H1 (cell line): ENCODE measurements around the gene GNAQ. TPM values are rescaled to one million over a fixed set of nuclear protein-coding genes. Genes with fewer than 3 reads are reported as not detected.

Experiments
- CTCF ChIA-PET: fragments of 300-600 bp; sonication (Branson Sonifier 250); formaldehyde crosslinking; loops from one replicate; lab custom pipeline; 2021; ENCODE audit not compliant: partially characterized antibody; lab: Charles Lee
- POLR2A ChIA-PET: fragments of 300-600 bp; sonication (Branson Sonifier 250); formaldehyde crosslinking; loops from one replicate; lab custom pipeline; 2021; ENCODE audit warnings: inconsistent platforms; ENCODE audit not compliant: partially characterized antibody; lab: Charles Lee
- DNase-seq, 2 experiments: peaks; one replicate each; pipeline versions ENCODE4 v3.0.0 to v3.0.0-alpha.2; 2010 to 2022; ENCODE audit warnings: low spot score in 2 of 2, low read depth in 1 of 2, mixed read lengths in 1 of 2
- FAIRE-seq: peaks from 2 replicates; lab custom pipeline; 2011; peaks lifted over from hg19 to GRCh38; lab: Jason Lieb, UNC
- H2AFZ ChIP-seq: 2 replicates; pipeline ENCODE4 v1.8.1; 2012; ENCODE audit warnings: low read length, inconsistent platforms
- H2AK5ac ChIP-seq: 2 replicates; pipeline ENCODE4 v1.6.1; 2013; ENCODE audit warnings: low read depth, low read length
- H2BK120ac ChIP-seq: replicated peaks from 2 replicates; pipeline ENCODE3; 2013; ENCODE audit warnings: low read depth, low read length, inconsistent platforms
- H2BK12ac ChIP-seq: 2 replicates; pipeline ENCODE4 v1.6.1; 2013; ENCODE audit warnings: low read depth, low read length
- H2BK15ac ChIP-seq: 2 replicates; pipeline ENCODE4 v1.6.1; 2013; ENCODE audit warnings: low read length
- H2BK20ac ChIP-seq: 2 replicates; pipeline ENCODE4 v1.6.1; 2013; ENCODE audit warnings: low read length
- H2BK5ac ChIP-seq: 2 replicates; pipeline ENCODE4 v1.6.1; 2013; ENCODE audit warnings: low read depth, low read length
- H3K14ac ChIP-seq: 2 replicates; pipeline ENCODE4 v1.6.1; 2013; ENCODE audit warnings: inconsistent platforms; ENCODE audit not compliant: insufficient read length
- H3K18ac ChIP-seq: 2 replicates; pipeline ENCODE4 v1.6.1; 2013; ENCODE audit warnings: low read length; ENCODE audit errors: extremely low read depth
- H3K23ac ChIP-seq: 2 replicates; pipeline ENCODE4 v1.6.1; 2013; ENCODE audit warnings: inconsistent platforms; ENCODE audit not compliant: insufficient read length
- H3K23me2 ChIP-seq: 2 replicates; pipeline ENCODE4 v1.6.1; 2013; ENCODE audit warnings: low read depth, low read length
- H3K27ac ChIP-seq: 2 replicates; pipeline ENCODE4 v1.6.1; 2011; ENCODE audit warnings: low read depth, low read length, inconsistent platforms
- H3K27me3 ChIP-seq, 4 experiments: replicated peaks in 1 of 4; 1 replicate in 1 of 4; 2 replicates in 3 of 4; pipeline versions ENCODE4 v1.6.1 to v1.8.1; 2011 to 2013; ENCODE audit warnings: low read length in 3 of 4, mild to moderate bottlenecking in 3 of 4, inconsistent platforms in 2 of 4, mixed read lengths in 2 of 4, moderate library complexity in 1 of 4; ENCODE audit not compliant: control insufficient read depth in 3 of 4, insufficient read depth in 3 of 4; ENCODE audit errors: extremely low read depth in 1 of 4
- H3K36me3 ChIP-seq, 4 experiments: 2 replicates each; pipeline versions ENCODE4 v1.6.1 to v1.8.1; 2011 to 2013; ENCODE audit warnings: mild to moderate bottlenecking in 4 of 4, low read length in 3 of 4, moderate library complexity in 2 of 4, control low read depth in 1 of 4, inconsistent platforms in 1 of 4; ENCODE audit not compliant: insufficient read depth in 4 of 4, control insufficient read depth in 2 of 4
- H3K4ac ChIP-seq: replicated peaks from 2 replicates; pipeline ENCODE3; 2013; ENCODE audit warnings: low read length, low read depth, mixed read lengths, inconsistent platforms; ENCODE audit not compliant: insufficient read length
- H3K4me1 ChIP-seq, 4 experiments: replicated peaks in 1 of 4; 1 replicate in 1 of 4; 2 replicates in 3 of 4; pipeline versions ENCODE4 v1.6.1 to v1.8.1; 2011 to 2013; ENCODE audit warnings: low read length in 3 of 4, inconsistent platforms in 2 of 4, mixed read lengths in 1 of 4; ENCODE audit not compliant: insufficient read depth in 4 of 4, control insufficient read depth in 3 of 4
- H3K4me2 ChIP-seq, 2 experiments: 2 replicates each; pipeline versions ENCODE4 v1.6.1 to v1.8.1; 2011 to 2013; ENCODE audit warnings: low read depth in 2 of 2, low read length in 2 of 2, control low read depth in 1 of 2, inconsistent platforms in 1 of 2, mild to moderate bottlenecking in 1 of 2; ENCODE audit not compliant: insufficient read depth in 1 of 2
- H3K4me3 ChIP-seq, 4 experiments: fragments of 200-600, 300-600 bp in 1 of 4; sonication (generic), shearing (Covaris generic), sonication (Bioruptor Twin) in 1 of 4; 2 replicates each; pipeline versions ENCODE4 v1.5.1 to v1.8.1; 2011 to 2016; ENCODE audit warnings: low read length in 4 of 4, low read depth in 3 of 4, control low read depth in 2 of 4, inconsistent platforms in 2 of 4, mild to moderate bottlenecking in 2 of 4, mixed read lengths in 1 of 4, moderate library complexity in 1 of 4; ENCODE audit not compliant: insufficient read depth in 2 of 4; ENCODE audit errors: extremely low read depth in 1 of 4
- H3K56ac ChIP-seq: replicated peaks from 2 replicates; pipeline ENCODE3; 2013; ENCODE audit warnings: low read depth, mild to moderate bottlenecking, mixed read lengths, low read length, inconsistent platforms; ENCODE audit not compliant: insufficient read length
- H3K79me1 ChIP-seq: 2 replicates; pipeline ENCODE4 v1.6.1; 2013; ENCODE audit warnings: low read depth, low read length, control low read depth
- H3K79me2 ChIP-seq, 2 experiments: 2 replicates each; pipeline versions ENCODE4 v1.6.1 to v1.8.1; 2012 to 2013; ENCODE audit warnings: low read length in 2 of 2, mild to moderate bottlenecking in 2 of 2, inconsistent platforms in 1 of 2; ENCODE audit not compliant: insufficient read depth in 2 of 2, control insufficient read depth in 1 of 2
- H3K9ac ChIP-seq, 4 experiments: replicated peaks in 1 of 4; 1 replicate in 1 of 4; 2 replicates in 3 of 4; pipeline versions ENCODE4 v1.6.1 to v1.8.1; 2011 to 2013; ENCODE audit warnings: low read depth in 3 of 4, low read length in 3 of 4, control low read depth in 2 of 4, mild to moderate bottlenecking in 2 of 4, moderate library complexity in 2 of 4, inconsistent platforms in 1 of 4; ENCODE audit errors: extremely low read depth in 1 of 4
- H3K9me3 ChIP-seq, 2 experiments: 2 replicates each; pipeline versions ENCODE4 v1.6.1 to v1.8.1; 2012 to 2013; ENCODE audit warnings: mild to moderate bottlenecking in 2 of 2, moderate library complexity in 2 of 2, control low read depth in 1 of 2, inconsistent platforms in 1 of 2, low read depth in 1 of 2, low read length in 1 of 2, mixed read lengths in 1 of 2; ENCODE audit not compliant: insufficient read depth in 2 of 2
- H4K20me1 ChIP-seq, 2 experiments: replicated peaks in 1 of 2; 2 replicates each; pipeline versions ENCODE3 to v1.8.1; 2011 to 2013; ENCODE audit warnings: inconsistent platforms in 2 of 2, low read length in 2 of 2, mild to moderate bottlenecking in 1 of 2; ENCODE audit not compliant: insufficient read depth in 2 of 2, control insufficient read depth in 1 of 2
- H4K5ac ChIP-seq: 2 replicates; pipeline ENCODE4 v1.6.1; 2013; ENCODE audit warnings: low read length, low read depth, mixed read lengths, inconsistent platforms; ENCODE audit not compliant: insufficient read length
- H4K8ac ChIP-seq: 2 replicates; pipeline ENCODE4 v1.8.0; 2013; ENCODE audit warnings: mild to moderate bottlenecking, moderate library complexity, low read length, inconsistent platforms; ENCODE audit not compliant: insufficient read depth; ENCODE audit errors: extremely low read depth
- H4K91ac ChIP-seq: replicated peaks from 2 replicates; pipeline ENCODE3; 2013; ENCODE audit warnings: low read length, mixed read lengths, inconsistent platforms; ENCODE audit not compliant: insufficient read length
- CBX5 ChIP-seq: fragments of 300-800, 300-1000 bp; sonication (generic); IDR thresholded peaks from 2 replicates; pipeline ENCODE4 v1.7.1; 2016; ENCODE audit warnings: antibody characterized with exemption, low read length, low read depth
- CEBPB ChIP-seq: IDR thresholded peaks from 2 replicates; pipeline ENCODE4 v1.6.1; 2012; ENCODE audit warnings: low read depth, low read length
- CHD1 ChIP-seq: IDR thresholded peaks from 2 replicates; pipeline ENCODE4 v1.6.1; 2012; ENCODE audit warnings: low read depth, low read length, improper control_type of control experiment
- CTCF ChIP-seq, 3 experiments: IDR thresholded peaks; 1 replicate in 2 of 3; 2 replicates in 1 of 3; pipeline versions ENCODE4 v1.5.1 to v1.6.1; 2011; ENCODE audit warnings: low read length in 3 of 3, mild to moderate bottlenecking in 3 of 3, inconsistent platforms in 2 of 3, low read depth in 1 of 3, moderate library complexity in 1 of 3; ENCODE audit not compliant: insufficient read depth in 1 of 3; ENCODE audit errors: control extremely low read depth in 1 of 3
- KDM5A ChIP-seq: fragments of 200-600 bp; IDR thresholded peaks from 2 replicates; pipeline ENCODE4 v1.7.1; 2012; ENCODE audit warnings: mild to moderate bottlenecking, low read length, inconsistent platforms, mixed read lengths
- NANOG ChIP-seq: IDR thresholded peaks from 2 replicates; pipeline ENCODE4 v1.6.1; 2011; ENCODE audit warnings: low read length, low read depth, mild to moderate bottlenecking, inconsistent platforms; ENCODE audit not compliant: insufficient read depth, poor library complexity, severe bottlenecking
- POLR2AphosphoS5 ChIP-seq: IDR thresholded peaks from 2 replicates; pipeline ENCODE4 v1.6.1; 2011; ENCODE audit warnings: low read depth, low read length
- POU5F1 ChIP-seq: IDR thresholded peaks from 2 replicates; pipeline ENCODE4 v1.6.1; 2011; ENCODE audit warnings: low read depth, mild to moderate bottlenecking, low read length, moderate library complexity
- RBBP5 ChIP-seq: IDR thresholded peaks from 2 replicates; pipeline ENCODE4 v1.7.1; 2012; ENCODE audit warnings: low read depth, mild to moderate bottlenecking, inconsistent platforms, low read length, moderate library complexity, borderline replicate concordance
- SIX5 ChIP-seq: IDR thresholded peaks from 2 replicates; pipeline ENCODE4 v1.6.1; 2011; ENCODE audit warnings: mild to moderate bottlenecking, low read depth, low read length
- SP1 ChIP-seq: IDR thresholded peaks from 2 replicates; pipeline ENCODE4 v1.6.1; 2011; ENCODE audit warnings: low read depth, low read length
- SP2 ChIP-seq: IDR thresholded peaks from 2 replicates; pipeline ENCODE4 v1.6.1; 2012; ENCODE audit warnings: mild to moderate bottlenecking, low read length, inconsistent platforms
- TEAD4 ChIP-seq: IDR thresholded peaks from 2 replicates; pipeline ENCODE4 v1.6.1; 2012; ENCODE audit warnings: low read depth, low read length, inconsistent platforms, mixed read lengths
- YY1 ChIP-seq: IDR thresholded peaks from 2 replicates; pipeline ENCODE4 v1.6.1; 2011; ENCODE audit warnings: low read depth, mild to moderate bottlenecking, low read length
- polyA plus RNA-seq, 7 experiments: library from polyadenylated mRNA; depleted of rRNA in 3 of 7; stranded (reverse) in 5 of 7; unstranded in 2 of 7; fragments of >200 nt in 5 of 7; fragments of 200-250 nt in 2 of 7; gene quantifications; 1 replicate in 5 of 7; 2 replicates in 1 of 7; 4 replicates in 1 of 7; pipeline versions ENCODE4 v1.2.1 to v1.2.3, GENCODE V29; 2011 to 2013; ENCODE audit warnings: missing spikeins in 2 of 7, mixed read lengths in 2 of 7
- total RNA-seq: library from RNA; stranded (reverse); fragmentation: NEBNext Ultra II Directional; extraction: Animal tissue kit (Norgen Biotek cat#: 25700); gene quantifications from 2 replicates; pipeline ENCODE4 v1.2.1, GENCODE V29; 2021

GNAQ gene
- total and polyA plus RNA-seq, 2 of the 8 experiments (the other 6 are each of a cell fraction or from before 2014, with no cell fraction given) = 22.8 to 63.8 TPM

GRCh38 chr9:77883133-77883532 lies 148.5 kb downstream of the GNAQ start:
- no peak overlapping the region for H3K27ac ChIP-seq

More at GRCh38 chr9:77883133-77883532, 148.5 kb downstream of the GNAQ start:
- H3K79me1 ChIP-seq = peaks cover 3% of the 10 kb centered on the region; the same call in 1 of the 2 replicates
- H2BK20ac ChIP-seq = no peak overlapping the region
- no peak overlapping the region for H3K14ac ChIP-seq
- H3K4me3 ChIP-seq = no peak overlapping the region
- no peaks in the 10 kb centered on the region for H3K27me3 ChIP-seq
- peaks cover 3 to 6% (median 5%) of the 10 kb centered on the region in 4 experiments; a peak in 5 of 7 replicates for H3K4me1 ChIP-seq
- no peak overlapping the region for H3K23ac ChIP-seq
- H4K20me1 ChIP-seq = no peaks in the 10 kb centered on the region
- H2AFZ ChIP-seq = no peak overlapping the region
- no peak overlapping the region for H4K5ac ChIP-seq
- H2AK5ac ChIP-seq = no peak overlapping the region
- FAIRE-seq = no peak
- no peak overlapping the region for H4K8ac ChIP-seq
- no peaks in the 10 kb centered on the region for H3K23me2 ChIP-seq
- no peak overlapping the region for H3K4me2 ChIP-seq
- TF ChIP-seq CHD1 = no peak
- TF ChIP-seq CBX5 = no peak
- no peak for TF ChIP-seq SP2
- TF ChIP-seq TEAD4 = no peak
- no peak for TF ChIP-seq RBBP5
- no peak for TF ChIP-seq KDM5A
- no peak for TF ChIP-seq POLR2AphosphoS5
- TF ChIP-seq CEBPB = no peak
- no peak for TF ChIP-seq YY1
- TF ChIP-seq SP1 = no peak
- no peak for TF ChIP-seq SIX5
- no peak for TF ChIP-seq NANOG
- TF ChIP-seq CTCF (IDR thresholded peaks at IDR 0.05; ENCODE audit: control extremely low read depth in 1 of 3, insufficient read depth in 1 of 3, low read depth in 1 of 3, low read length in 3 of 3) = no peak
- no peak for TF ChIP-seq POU5F1
- TF ChIP-seq, all 59 proteins: peak for 0
- Histone ChIP-seq H3K9me3 (no peaks in the 10 kb centered on the region), H2BK5ac (no peak overlapping the region), H2BK12ac (no peak overlapping the region), H3K4ac (no peak overlapping the region), H3K18ac (0 out of 2 replicates have a peak overlapping the region, but pooled peaks have one; percentile 73), H2BK15ac (no peak overlapping the region), H2BK120ac (no peak overlapping the region), H3K36me3 (no peaks in the 10 kb centered on the region), H4K91ac (no peak overlapping the region), H3K79me2 (peaks cover 0 to 11% of the 10 kb centered on the region in 2 experiments; a peak in 2 of 4 replicates), H3K9ac (no peak overlapping the region), H3K56ac (no peak overlapping the region)
- ChIA-PET POLR2A (no interaction called here), CTCF (interaction anchor here (1.0 kb wide), 1 partner anchor 233 kb away, joined by 3 read pairs; no protein-coding TSS in a partner anchor)
- DNase-seq = no peak
